ENCODE measurements around the gene PIPOX.

DNA sequence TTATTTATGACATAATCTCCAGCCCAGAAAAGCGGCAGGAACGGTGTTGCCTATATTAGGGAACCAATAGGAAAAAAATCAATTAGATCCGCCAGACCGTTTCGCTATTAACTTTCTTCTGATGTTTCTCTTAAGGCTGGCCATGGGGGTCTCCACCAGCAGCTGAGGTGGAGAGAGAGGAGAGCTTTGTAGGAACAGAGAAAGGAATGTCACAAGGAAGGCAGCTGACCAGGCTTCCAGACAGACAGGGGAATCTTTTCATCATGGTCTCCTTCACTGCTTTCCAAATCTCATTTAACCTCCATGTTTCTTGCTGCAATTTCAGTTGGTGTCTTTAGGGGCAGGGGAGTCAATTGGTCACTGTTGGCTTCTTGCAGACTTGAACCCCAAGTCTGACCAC, 28.2 kb upstream of the PIPOX start:
- no peak for TF ChIP-seq E2F6 (IDR thresholded peaks at IDR 0.05; ENCODE audit: borderline replicate concordance in 1 of 2, extremely low read depth in 1 of 2, insufficient read depth in 1 of 2, insufficient read length in 1 of 2, low read depth in 1 of 2, low read length in 1 of 2, poor library complexity in 1 of 2, severe bottlenecking in 1 of 2)
- TF ChIP-seq ZEB2 (IDR thresholded peaks at IDR 0.05), result no peak

Data from K562 (cell line).